Karpas-422 (cell line): ENCODE measurements around the gene RHBDD2. TPM values are rescaled to one million over a fixed set of nuclear protein-coding genes. Genes with fewer than 3 reads are reported as not detected.
"Not testable (repeated sequence)": the region's sequence is repeated elsewhere in the genome, so short reads cannot be mapped to it uniquely, and the experiment has no call there.

ENCODE experiments used
- DNase-seq: peaks from one replicate; pipeline ENCODE4 v3.0.0-alpha.2; 2015
- H2AFZ ChIP-seq: fragments of 200-600 bp; sonication (generic); 2 replicates; pipeline ENCODE4 v1.6.1; 2014; ENCODE audit warnings: antibody characterized with exemption, low read length, mixed read lengths
- H3K27ac ChIP-seq: fragments of 200-600 bp; sonication (generic); 2 replicates; pipeline ENCODE4 v1.5.1; 2014; ENCODE audit warnings: mild to moderate bottlenecking, low read length, moderate library complexity
- H3K27me3 ChIP-seq: fragments of 200-600 bp; sonication (generic); 2 replicates; pipeline ENCODE4 v1.6.1; 2014; ENCODE audit warnings: low read length, mixed read lengths
- H3K36me3 ChIP-seq: fragments of 200-600 bp; sonication (generic); 2 replicates; pipeline ENCODE4 v1.6.1; 2014; ENCODE audit warnings: low read length, mixed read lengths; ENCODE audit not compliant: insufficient read depth
- H3K4me1 ChIP-seq: fragments of 200-600 bp; sonication (generic); 2 replicates; pipeline ENCODE4 v1.6.1; 2014; ENCODE audit warnings: mild to moderate bottlenecking, low read length, mixed read lengths
- H3K4me2 ChIP-seq: fragments of 200-600 bp; sonication (generic); 2 replicates; pipeline ENCODE4 v1.6.1; 2014; ENCODE audit warnings: low read length, low read depth, mild to moderate bottlenecking; ENCODE audit not compliant: poor library complexity, severe bottlenecking
- H3K4me3 ChIP-seq: fragments of 200-600 bp; sonication (generic); 2 replicates; pipeline ENCODE4 v1.5.1; 2014; ENCODE audit warnings: mild to moderate bottlenecking, antibody characterized with exemption, low read length, mixed read lengths
- H3K79me2 ChIP-seq: fragments of 200-600 bp; sonication (generic); 2 replicates; pipeline ENCODE4 v1.6.1; 2014; ENCODE audit warnings: mild to moderate bottlenecking, low read length, mixed read lengths
- H3K9ac ChIP-seq: fragments of 200-600 bp; sonication (generic); 2 replicates; pipeline ENCODE4 v1.6.0; 2014; ENCODE audit warnings: low read length
- H3K9me2 ChIP-seq: fragments of 200-600 bp; sonication (generic), shearing (Covaris generic); replicated peaks from 2 replicates; pipeline ENCODE4 v1.6.0; 2014; ENCODE audit warnings: mild to moderate bottlenecking, low read length, moderate library complexity; ENCODE audit not compliant: insufficient read depth
- H3K9me3 ChIP-seq: fragments of 300-700, 200-600 bp; sonication (generic); 2 replicates; pipeline ENCODE4 v1.6.1; 2014; ENCODE audit warnings: low read length, mixed read lengths
- H4K20me1 ChIP-seq: fragments of 200-600 bp; sonication (generic); 2 replicates; pipeline ENCODE4 v1.6.1; 2014; ENCODE audit warnings: mild to moderate bottlenecking, antibody characterized with exemption, low read length, low read depth; ENCODE audit not compliant: insufficient read depth
- total RNA-seq: library from RNA; depleted of rRNA; stranded (reverse); fragments of >200 nt; shearing (Covaris generic); gene quantifications from 2 replicates; pipeline ENCODE4 v1.2.3, GENCODE V29; 2014; ENCODE audit warnings: low replicate concordance

Gene RHBDD2
- total RNA-seq, 1 experiment from 2014 or later, result 35.2 TPM

DNA sequence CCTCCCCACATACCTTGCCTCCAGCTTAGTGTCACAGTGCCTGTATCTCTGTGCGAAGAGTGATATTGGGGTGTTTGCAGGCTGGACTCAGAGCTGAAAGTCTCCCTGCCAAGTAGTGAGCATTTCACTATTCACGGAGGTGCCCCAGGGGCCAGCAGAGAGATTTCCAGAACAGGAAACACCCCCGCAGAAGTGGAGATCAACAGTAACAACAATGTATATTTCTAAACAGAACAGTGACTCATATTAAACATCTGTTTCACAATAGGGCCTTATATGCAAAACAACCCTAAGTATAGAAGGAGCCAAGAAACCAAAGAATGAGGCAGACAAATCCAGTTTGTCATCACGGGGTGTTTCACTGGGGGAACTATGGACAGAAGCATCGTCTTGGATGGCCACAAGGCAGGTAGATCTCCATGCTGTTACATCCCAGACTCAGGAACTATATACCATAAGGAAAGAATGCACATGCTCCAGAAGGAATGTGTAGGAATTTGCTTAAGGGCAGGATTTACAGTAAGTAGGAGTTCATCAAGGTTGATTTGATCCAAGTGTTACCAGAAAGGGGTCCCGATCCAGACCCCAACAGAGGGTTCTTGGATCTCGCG, 35.9 kb upstream of the RHBDD2 start:
- Histone ChIP-seq H3K27me3 (no peaks in the 10 kb centered on the region), H3K4me3 (no peak overlapping the region), H3K9ac (no peak overlapping the region), H3K9me3 (no peaks in the 10 kb centered on the region), H2AFZ (no peak overlapping the region), H3K4me2 (no peak overlapping the region), H3K27ac (no peak overlapping the region), H3K79me2 (no peaks in the 10 kb centered on the region), H3K36me3 (no peaks in the 10 kb centered on the region), H3K4me1 (peaks cover 7% of the 10 kb centered on the region), H4K20me1 (no peaks in the 10 kb centered on the region), H3K9me2 (no peaks in the 10 kb centered on the region)
- no peak for DNase-seq

DNA sequence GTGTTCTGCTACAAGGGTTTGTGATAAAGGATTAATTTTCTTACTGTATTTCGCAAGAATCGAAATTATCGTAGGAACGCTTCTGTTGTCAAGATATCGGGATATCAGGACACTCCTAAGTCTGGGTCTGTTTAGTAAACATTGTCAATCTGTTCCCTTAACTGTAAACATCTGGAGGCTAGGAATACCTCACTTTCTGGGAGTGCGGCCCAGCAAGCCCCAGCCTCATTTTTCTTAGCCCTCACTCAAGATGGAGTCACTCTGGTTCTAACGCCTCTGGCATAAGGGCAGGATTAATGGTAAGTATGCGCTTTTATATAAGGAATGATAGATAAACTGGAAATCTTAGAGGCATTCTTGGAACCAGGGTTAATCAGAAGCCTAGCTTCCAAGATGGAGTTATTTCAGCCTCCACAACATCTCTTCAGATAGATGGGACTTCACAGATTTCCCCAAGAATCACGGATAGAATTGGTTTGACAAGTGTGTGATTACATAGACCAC, 35.2 kb upstream of the RHBDD2 start:
- H3K4me1 ChIP-seq, result peaks cover 7% of the 10 kb centered on the region
- no peak overlapping the region for H3K27ac ChIP-seq
- no peaks in the 10 kb centered on the region for H4K20me1 ChIP-seq
- no peaks in the 10 kb centered on the region for H3K9me2 ChIP-seq
- no peak for DNase-seq
- H3K4me3 ChIP-seq, result no peak overlapping the region
- no peak overlapping the region for H3K9ac ChIP-seq
- no peak overlapping the region for H3K4me2 ChIP-seq
- H2AFZ ChIP-seq, result no peak overlapping the region
- H3K27me3 ChIP-seq, result no peaks in the 10 kb centered on the region
- H3K79me2 ChIP-seq, result no peaks in the 10 kb centered on the region
- no peaks in the 10 kb centered on the region for H3K36me3 ChIP-seq
- no peaks in the 10 kb centered on the region for H3K9me3 ChIP-seq

DNA sequence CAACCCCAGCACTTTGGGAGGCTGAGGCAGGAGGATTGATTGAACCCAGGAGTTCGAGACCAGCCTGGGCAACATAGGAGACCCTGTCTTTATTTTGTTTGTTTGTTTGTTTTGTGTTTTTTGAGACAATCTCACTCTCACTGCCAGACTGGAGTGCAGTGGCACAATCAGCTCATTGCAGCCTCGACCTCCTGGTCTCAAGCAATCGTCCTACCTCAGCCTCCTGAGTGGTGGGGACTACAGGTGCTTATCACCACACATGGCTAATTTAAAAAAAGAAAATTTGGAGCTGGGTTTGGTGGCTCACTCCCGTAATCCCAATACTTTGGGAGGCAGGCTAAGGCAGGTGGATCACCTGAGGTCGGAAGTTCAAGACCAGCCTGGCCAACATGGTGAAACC, 34.7 kb upstream of the RHBDD2 start:
- H3K9ac ChIP-seq, result no peak overlapping the region
- H3K4me1 ChIP-seq, result peaks cover 7% of the 10 kb centered on the region
- no peak overlapping the region for H3K27ac ChIP-seq
- no peak overlapping the region for H2AFZ ChIP-seq
- H3K36me3 ChIP-seq, result no peaks in the 10 kb centered on the region
- no peaks in the 10 kb centered on the region for H3K27me3 ChIP-seq
- H3K4me3 ChIP-seq, result no peak overlapping the region
- H3K9me3 ChIP-seq, result no peaks in the 10 kb centered on the region
- DNase-seq, result no peak
- no peak overlapping the region for H3K4me2 ChIP-seq
- H3K9me2 ChIP-seq, result no peaks in the 10 kb centered on the region
- H4K20me1 ChIP-seq, result no peaks in the 10 kb centered on the region
- no peaks in the 10 kb centered on the region for H3K79me2 ChIP-seq

GRCh38 chr7:75845132-75845531, 33.7 kb upstream of the RHBDD2 start:
- not testable (repeated sequence) for H3K36me3 ChIP-seq, H3K4me3 ChIP-seq, H3K9ac ChIP-seq, H3K4me1 ChIP-seq, H3K27me3 ChIP-seq, H3K4me2 ChIP-seq, DNase-seq, H3K27ac ChIP-seq, H3K9me2 ChIP-seq, H3K9me3 ChIP-seq, H2AFZ ChIP-seq, H4K20me1 ChIP-seq, H3K79me2 ChIP-seq

DNA sequence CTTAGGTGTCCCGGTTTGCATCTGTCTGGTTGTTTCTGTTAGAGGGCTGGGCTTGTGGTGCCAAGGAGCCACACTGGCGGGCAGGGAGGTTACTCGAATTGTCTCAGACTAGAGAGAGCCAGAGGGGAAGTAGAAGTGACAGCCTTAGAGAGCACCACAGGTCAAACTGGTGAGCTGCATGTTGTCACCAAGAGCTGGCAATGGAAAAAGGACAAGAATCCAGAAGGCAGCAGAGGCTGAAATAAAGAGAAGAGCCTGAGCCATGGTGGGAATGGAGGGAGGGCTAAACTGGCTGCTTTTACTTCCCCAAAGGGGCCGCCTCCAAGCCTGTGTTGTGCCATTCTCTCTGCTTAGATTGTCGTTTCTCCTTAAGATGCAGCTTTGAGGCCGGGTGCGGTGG, 31.1 kb upstream of the RHBDD2 start:
- no peaks in the 10 kb centered on the region for H3K27me3 ChIP-seq
- no peak overlapping the region for H3K27ac ChIP-seq
- no peaks in the 10 kb centered on the region for H3K9me2 ChIP-seq
- no peaks in the 10 kb centered on the region for H3K36me3 ChIP-seq
- no peaks in the 10 kb centered on the region for H4K20me1 ChIP-seq
- no peak overlapping the region for H3K4me2 ChIP-seq
- no peak for DNase-seq
- no peaks in the 10 kb centered on the region for H3K9me3 ChIP-seq
- H3K4me3 ChIP-seq, result no peak overlapping the region
- peaks cover 5% of the 10 kb centered on the region for H3K4me1 ChIP-seq
- H3K79me2 ChIP-seq, result no peaks in the 10 kb centered on the region
- H2AFZ ChIP-seq, result no peak overlapping the region
- no peak overlapping the region for H3K9ac ChIP-seq

- no peak overlapping the region for H2AFZ ChIP-seq
- no peaks in the 10 kb centered on the region for H3K27me3 ChIP-seq
- no peaks in the 10 kb centered on the region for H3K9me2 ChIP-seq
- no peak for DNase-seq
- no peaks in the 10 kb centered on the region for H4K20me1 ChIP-seq
- no peak overlapping the region for H3K9ac ChIP-seq
- H3K9me3 ChIP-seq, result no peaks in the 10 kb centered on the region
- H3K4me3 ChIP-seq, result no peak overlapping the region
- H3K36me3 ChIP-seq, result no peaks in the 10 kb centered on the region
- H3K4me2 ChIP-seq, result no peak overlapping the region
- no peaks in the 10 kb centered on the region for H3K4me1 ChIP-seq
- H3K27ac ChIP-seq, result no peak overlapping the region
- no peaks in the 10 kb centered on the region for H3K79me2 ChIP-seq
Observed at GRCh38 chr7:75849573-75849972, 29.3 kb upstream of the RHBDD2 start.

DNA sequence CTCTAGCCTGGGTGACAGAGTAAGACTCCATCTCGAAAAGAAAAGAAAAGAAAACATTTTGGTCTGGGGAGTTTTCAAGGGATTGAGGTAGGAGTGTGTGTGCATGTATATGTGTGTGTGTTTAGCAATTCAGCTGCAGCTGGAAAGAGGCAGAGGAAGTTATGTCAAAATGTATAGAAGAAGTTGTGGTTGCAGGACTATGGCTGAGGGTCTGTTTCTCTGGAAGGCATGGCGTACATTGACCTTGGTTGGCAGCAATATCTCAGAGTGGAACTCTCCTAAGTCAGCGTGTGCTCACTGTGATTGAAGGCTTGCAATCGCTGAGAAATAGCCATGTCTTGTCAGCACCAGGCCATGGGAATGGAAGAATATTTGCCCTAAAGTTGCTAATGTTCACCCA, 28.6 kb upstream of the RHBDD2 start:
- Histone ChIP-seq H4K20me1 (no peaks in the 10 kb centered on the region), H3K27ac (no peak overlapping the region), H3K4me3 (no peak overlapping the region), H2AFZ (no peak overlapping the region), H3K9ac (no peak overlapping the region), H3K4me2 (no peak overlapping the region), H3K4me1 (no peaks in the 10 kb centered on the region), H3K79me2 (no peaks in the 10 kb centered on the region), H3K9me2 (no peaks in the 10 kb centered on the region), H3K27me3 (no peaks in the 10 kb centered on the region), H3K36me3 (no peaks in the 10 kb centered on the region), H3K9me3 (no peaks in the 10 kb centered on the region)
- DNase-seq, result no peak

DNA sequence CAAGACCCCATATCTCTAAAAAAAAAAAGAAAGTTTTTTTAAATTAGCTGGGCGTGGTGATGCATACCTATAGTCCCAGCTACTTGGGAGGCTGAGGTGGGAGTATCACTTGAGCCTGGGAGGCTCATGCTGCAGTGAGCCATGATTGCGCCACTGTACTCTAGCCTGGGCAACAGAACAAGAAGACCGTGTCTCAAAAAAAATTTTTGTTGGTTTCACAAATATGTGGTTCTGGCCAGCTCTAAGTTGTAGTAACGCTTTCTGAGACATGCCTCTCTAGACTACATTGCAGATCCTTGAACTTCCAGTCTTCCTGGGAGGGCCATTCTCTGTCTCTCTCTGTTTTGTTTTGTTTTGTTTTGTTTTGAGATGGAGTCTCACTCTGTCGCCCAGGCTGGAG, 24.6 kb upstream of the RHBDD2 start:
- H2AFZ ChIP-seq, result no peak overlapping the region
- no peak overlapping the region for H3K4me3 ChIP-seq
- H3K36me3 ChIP-seq, result no peaks in the 10 kb centered on the region
- no peaks in the 10 kb centered on the region for H3K9me3 ChIP-seq
- H3K4me2 ChIP-seq, result no peak overlapping the region
- DNase-seq, result no peak
- H4K20me1 ChIP-seq, result no peaks in the 10 kb centered on the region
- no peak overlapping the region for H3K9ac ChIP-seq
- H3K27me3 ChIP-seq, result no peaks in the 10 kb centered on the region
- no peaks in the 10 kb centered on the region for H3K79me2 ChIP-seq
- H3K27ac ChIP-seq, result no peak overlapping the region
- no peaks in the 10 kb centered on the region for H3K9me2 ChIP-seq
- no peaks in the 10 kb centered on the region for H3K4me1 ChIP-seq
